HepG2 (cell line): ENCODE measurements around the gene SORBS2. TPM values are rescaled to one million over a fixed set of nuclear protein-coding genes. Genes with fewer than 3 reads are reported as not detected.

Experiments used
- ATF7 ChIP-seq, 2 experiments: fragments of 450-650 bp in 1 of 2; sonication (generic) in 1 of 2; formaldehyde crosslinking in 1 of 2; IDR thresholded peaks; 2 replicates each; pipeline versions ENCODE4 v1.4.0 to v1.6.1; 2016 to 2020; ENCODE audit warnings: antibody characterized with exemption in 1 of 2, mild to moderate bottlenecking in 1 of 2, missing genetic modification reagents in 1 of 2
- DNMT1 ChIP-seq: sonication (generic); formaldehyde crosslinking; IDR thresholded peaks from 2 replicates; pipeline ENCODE4 v1.5.1; 2020; ENCODE audit warnings: mild to moderate bottlenecking, missing genetic modification reagents
- HOXA3 ChIP-seq: sonication (generic); formaldehyde crosslinking; IDR thresholded peaks from 2 replicates; pipeline ENCODE4 v1.5.0; 2020; ENCODE audit warnings: missing genetic modification reagents
- NAIF1 ChIP-seq: sonication (generic); formaldehyde crosslinking; IDR thresholded peaks from 2 replicates; pipeline ENCODE4 v1.5.0; 2020; ENCODE audit warnings: mild to moderate bottlenecking, missing genetic modification reagents, borderline replicate concordance
- NFKB2 ChIP-seq: sonication (generic); formaldehyde crosslinking; IDR thresholded peaks from 2 replicates; pipeline ENCODE4 v1.4.0; 2020; ENCODE audit warnings: missing genetic modification reagents, borderline replicate concordance
- ZNF562 ChIP-seq: sonication (generic); formaldehyde crosslinking; IDR thresholded peaks from 2 replicates; pipeline ENCODE4 v1.8.0; 2022; ENCODE audit warnings: missing genetic modification reagents, borderline replicate concordance
- ZNF713 ChIP-seq: sonication (generic); formaldehyde crosslinking; IDR thresholded peaks from 2 replicates; pipeline ENCODE4 v1.4.0; 2020; ENCODE audit warnings: mild to moderate bottlenecking, missing genetic modification reagents
- ZNF780A ChIP-seq: sonication (generic); formaldehyde crosslinking; IDR thresholded peaks from 2 replicates; pipeline ENCODE4 v1.8.0; 2022; ENCODE audit warnings: mild to moderate bottlenecking, missing genetic modification reagents, moderate library complexity
- polyA plus RNA-seq, 8 experiments: library from polyadenylated mRNA; depleted of rRNA in 3 of 8; stranded (reverse) in 7 of 8; unstranded in 1 of 8; fragments of >200 nt; fragmentation: Illumina TruSeq in 4 of 8; extraction: Trizol in 4 of 8; gene quantifications; 2 replicates each; pipeline versions ENCODE4 v1.2.1 to v1.2.3, GENCODE V29; 2011 to 2016; ENCODE audit warnings: low read depth in 4 of 8, missing spikeins in 1 of 8, mixed read lengths in 1 of 8; ENCODE audit not compliant: insufficient read depth in 1 of 8
- total RNA-seq, 5 experiments: library from RNA; depleted of rRNA; stranded (reverse); fragments of >200 nt; fragmentation: Illumina TruSeq; extraction: Trizol; gene quantifications; 2 replicates each; pipeline ENCODE4 v1.2.3, GENCODE V29; 2016; ENCODE audit warnings: low read depth in 1 of 5
- TF ChIP-seq, protein P1 (sequence below): sonication (generic); formaldehyde crosslinking; IDR thresholded peaks from 2 replicates; pipeline ENCODE4 v1.5.0; 2020; ENCODE audit warnings: mild to moderate bottlenecking, missing genetic modification reagents, borderline replicate concordance
- TF ChIP-seq, protein P2 (sequence below): sonication (generic); formaldehyde crosslinking; IDR thresholded peaks from 2 replicates; pipeline ENCODE4 v1.8.1; 2023; ENCODE audit warnings: mild to moderate bottlenecking, inconsistent platforms, moderate library complexity, missing genetic modification reagents, borderline replicate concordance

The SORBS2 gene
- total and polyA plus RNA-seq, 2 of the 13 experiments (the other 11 are each of a cell fraction or from before 2014, with no cell fraction given) = 25.0 to 80.5 TPM

DNA sequence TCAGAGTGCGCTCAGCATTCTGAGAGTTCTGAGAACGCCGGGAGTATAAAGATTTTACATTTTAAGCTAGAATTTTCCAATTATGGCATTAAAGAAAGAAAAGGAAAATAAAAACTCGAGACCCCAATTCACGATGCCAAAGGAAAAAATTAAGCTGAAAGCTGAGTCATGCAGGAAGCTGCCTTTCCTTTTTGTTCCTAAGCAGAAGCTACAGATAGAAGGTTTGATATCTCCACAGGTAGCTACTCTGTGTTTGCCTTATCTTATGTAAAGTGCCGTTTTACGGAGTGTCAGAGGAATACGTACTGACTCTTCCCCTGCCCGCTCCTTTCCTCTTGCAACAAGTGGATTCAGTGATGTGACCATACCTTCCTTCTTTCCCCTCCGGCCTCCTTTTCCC is 10.8 kb upstream of the SORBS2 start (continued):
- TF ChIP-seq HOXA3 (CRISPR knock-in tag) (no peak), ZNF780A (CRISPR knock-in tag) (no peak), DNMT1 (CRISPR knock-in tag) (no peak), NAIF1 (CRISPR knock-in tag) (no peak), ATF7 (IDR thresholded peaks at IDR 0.05) (no peak), ATF7 (CRISPR knock-in tag; IDR thresholded peaks at IDR 0.05) (no peak), NFKB2 (CRISPR knock-in tag) (no peak), ZNF562 (no peak), ZNF713 (CRISPR knock-in tag) (no peak)
- TF ChIP-seq, protein P1, sequence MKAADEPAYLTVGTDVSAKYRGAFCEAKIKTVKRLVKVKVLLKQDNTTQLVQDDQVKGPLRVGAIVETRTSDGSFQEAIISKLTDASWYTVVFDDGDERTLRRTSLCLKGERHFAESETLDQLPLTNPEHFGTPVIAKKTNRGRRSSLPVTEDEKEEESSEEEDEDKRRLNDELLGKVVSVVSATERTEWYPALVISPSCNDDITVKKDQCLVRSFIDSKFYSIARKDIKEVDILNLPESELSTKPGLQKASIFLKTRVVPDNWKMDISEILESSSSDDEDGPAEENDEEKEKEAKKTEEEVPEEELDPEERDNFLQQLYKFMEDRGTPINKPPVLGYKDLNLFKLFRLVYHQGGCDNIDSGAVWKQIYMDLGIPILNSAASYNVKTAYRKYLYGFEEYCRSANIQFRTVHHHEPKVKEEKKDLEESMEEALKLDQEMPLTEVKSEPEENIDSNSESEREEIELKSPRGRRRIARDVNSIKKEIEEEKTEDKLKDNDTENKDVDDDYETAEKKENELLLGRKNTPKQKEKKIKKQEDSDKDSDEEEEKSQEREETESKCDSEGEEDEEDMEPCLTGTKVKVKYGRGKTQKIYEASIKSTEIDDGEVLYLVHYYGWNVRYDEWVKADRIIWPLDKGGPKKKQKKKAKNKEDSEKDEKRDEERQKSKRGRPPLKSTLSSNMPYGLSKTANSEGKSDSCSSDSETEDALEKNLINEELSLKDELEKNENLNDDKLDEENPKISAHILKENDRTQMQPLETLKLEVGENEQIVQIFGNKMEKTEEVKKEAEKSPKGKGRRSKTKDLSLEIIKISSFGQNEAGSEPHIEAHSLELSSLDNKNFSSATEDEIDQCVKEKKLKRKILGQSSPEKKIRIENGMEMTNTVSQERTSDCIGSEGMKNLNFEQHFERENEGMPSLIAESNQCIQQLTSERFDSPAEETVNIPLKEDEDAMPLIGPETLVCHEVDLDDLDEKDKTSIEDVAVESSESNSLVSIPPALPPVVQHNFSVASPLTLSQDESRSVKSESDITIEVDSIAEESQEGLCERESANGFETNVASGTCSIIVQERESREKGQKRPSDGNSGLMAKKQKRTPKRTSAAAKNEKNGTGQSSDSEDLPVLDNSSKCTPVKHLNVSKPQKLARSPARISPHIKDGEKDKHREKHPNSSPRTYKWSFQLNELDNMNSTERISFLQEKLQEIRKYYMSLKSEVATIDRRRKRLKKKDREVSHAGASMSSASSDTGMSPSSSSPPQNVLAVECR = no peak
- TF ChIP-seq, protein P2, sequence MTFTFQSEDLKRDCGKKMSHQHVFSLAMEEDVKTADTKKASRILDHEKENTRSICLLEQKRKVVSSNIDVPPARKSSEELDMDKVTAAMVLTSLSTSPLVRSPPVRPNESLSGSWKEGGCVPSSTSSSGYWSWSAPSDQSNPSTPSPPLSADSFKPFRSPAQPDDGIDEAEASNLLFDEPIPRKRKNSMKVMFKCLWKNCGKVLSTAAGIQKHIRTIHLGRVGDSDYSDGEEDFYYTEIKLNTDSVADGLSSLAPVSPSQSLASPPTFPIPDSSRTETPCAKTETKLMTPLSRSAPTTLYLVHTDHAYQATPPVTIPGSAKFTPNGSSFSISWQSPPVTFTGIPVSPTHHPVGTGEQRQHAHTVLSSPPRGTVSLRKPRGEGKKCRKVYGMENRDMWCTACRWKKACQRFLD = no peak
